ENCODE measurements around the gene SLC35G6.

The SLC35G6 gene

DNA sequence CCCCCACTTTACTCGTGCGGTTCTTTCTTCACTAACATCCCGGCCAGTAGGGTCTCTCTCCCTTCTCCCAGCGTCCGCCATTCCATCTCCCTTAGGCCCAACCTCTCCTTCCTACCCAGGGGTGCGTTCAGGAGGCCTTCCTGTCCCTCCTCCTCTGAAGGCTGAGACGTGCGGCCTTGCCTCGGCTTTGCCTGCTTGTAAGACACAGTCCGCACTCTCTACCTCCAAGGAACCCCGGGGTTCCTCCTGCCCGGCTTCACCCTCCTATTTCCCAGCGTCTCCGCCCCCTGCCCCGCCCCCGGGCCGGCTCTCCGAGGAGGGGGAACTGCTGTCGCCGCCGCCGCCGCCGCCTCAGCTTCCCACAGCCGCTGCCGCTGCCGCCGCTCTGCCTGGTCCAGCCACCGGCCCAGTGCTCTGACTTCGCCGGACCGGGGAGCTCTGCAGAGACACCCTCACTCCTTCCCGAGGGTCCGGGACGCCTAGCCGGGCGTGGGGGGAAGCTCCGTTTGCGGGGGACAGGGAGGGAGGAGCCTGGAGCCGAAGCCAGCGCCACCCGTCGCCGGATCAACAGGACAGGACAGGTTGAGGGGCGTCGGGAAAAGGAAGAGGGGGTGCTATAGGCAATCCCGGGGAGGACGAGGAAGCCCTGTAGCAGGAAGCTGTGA lies 43.2 kb upstream of the SLC35G6 start:
- TF ChIP-seq CTCF (IDR thresholded peaks at IDR 0.05; ENCODE audit: poor library complexity, severe bottlenecking) = no peak
- H3K4me3 ChIP-seq (ENCODE audit: severe bottlenecking) = peak overlapping the region; percentile 44
- peak; percentile 79 for DNase-seq (ENCODE audit: low spot score)

GRCh38 chr17:7438656-7439460 lies 42.4 kb upstream of the SLC35G6 start:
- Histone ChIP-seq H3K4me1 (ENCODE audit: insufficient read depth, poor library complexity, severe bottlenecking) (peaks cover 10% of the 10 kb centered on the region), H3K9me3 (ENCODE audit: severe bottlenecking) (no peaks in the 10 kb centered on the region), H3K27me3 (ENCODE audit: insufficient read depth, poor library complexity, severe bottlenecking) (no peaks in the 10 kb centered on the region), H3K36me3 (ENCODE audit: low read depth) (no peaks in the 10 kb centered on the region), H3K27ac (ENCODE audit: poor library complexity, severe bottlenecking) (peak overlapping the region; percentile 82), H3K4me3 (ENCODE audit: severe bottlenecking) (peak overlapping the region; percentile 44)
- TF ChIP-seq CTCF (IDR thresholded peaks at IDR 0.05; ENCODE audit: poor library complexity, severe bottlenecking) = no peak
- DNase-seq (ENCODE audit: low spot score) (no peak), ATAC-seq (ENCODE audit: low read depth) (no peak)

More for the DNA sequence above, 43.2 kb upstream of the SLC35G6 start:
- H3K27ac ChIP-seq (ENCODE audit: poor library complexity, severe bottlenecking) = peak overlapping the region; percentile 82
- peaks cover 5% of the 10 kb centered on the region for H3K4me1 ChIP-seq (ENCODE audit: insufficient read depth, poor library complexity, severe bottlenecking)
- no peaks in the 10 kb centered on the region for H3K27me3 ChIP-seq (ENCODE audit: insufficient read depth, poor library complexity, severe bottlenecking)
- H3K36me3 ChIP-seq (ENCODE audit: low read depth) = no peaks in the 10 kb centered on the region
- no peaks in the 10 kb centered on the region for H3K9me3 ChIP-seq (ENCODE audit: severe bottlenecking)
- peak; percentile 30 for ATAC-seq (ENCODE audit: low read depth)

DNA sequence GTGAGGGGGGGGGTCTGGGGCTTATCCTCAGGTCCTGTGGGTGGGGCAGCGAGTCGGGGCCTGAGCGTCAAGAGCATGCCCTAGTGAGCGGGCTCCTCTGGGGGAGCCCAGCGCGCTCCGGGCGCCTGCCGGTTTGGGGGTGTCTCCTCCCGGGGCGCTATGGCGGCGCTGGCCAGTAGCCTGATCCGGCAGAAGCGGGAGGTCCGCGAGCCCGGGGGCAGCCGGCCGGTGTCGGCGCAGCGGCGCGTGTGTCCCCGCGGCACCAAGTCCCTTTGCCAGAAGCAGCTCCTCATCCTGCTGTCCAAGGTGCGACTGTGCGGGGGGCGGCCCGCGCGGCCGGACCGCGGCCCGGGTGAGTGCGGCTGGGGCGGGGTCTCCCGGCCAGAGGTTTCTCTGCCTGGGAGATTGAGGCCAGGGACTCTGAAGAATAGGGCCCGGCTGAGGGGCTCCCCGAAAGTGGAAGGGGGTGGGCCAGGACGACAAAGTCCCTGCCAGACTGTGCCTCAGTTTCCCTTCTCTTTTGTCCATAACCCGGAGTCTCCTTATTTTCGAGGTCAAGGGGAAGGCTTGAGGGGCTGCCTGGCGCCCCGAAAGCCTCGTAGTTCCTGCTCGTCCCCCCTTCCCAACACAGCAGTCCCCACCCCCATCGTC lies 41.7 kb upstream of the SLC35G6 start, which contains the start of gene FGF11:
Gene FGF11 (plus strand): TSS at position 51 of the 651 bp plus-strand sequence. CDS start 109 bp downstream, at position 160.
- Histone ChIP-seq H3K36me3 (ENCODE audit: low read depth) (no peaks in the 10 kb centered on the region), H3K27ac (ENCODE audit: poor library complexity, severe bottlenecking) (peak within 1 kb of the TSS; percentile 82), H3K4me3 (ENCODE audit: severe bottlenecking) (peak within 1 kb of the TSS; percentile 44), H3K9me3 (ENCODE audit: severe bottlenecking) (no peaks in the 10 kb centered on the region), H3K4me1 (ENCODE audit: insufficient read depth, poor library complexity, severe bottlenecking) (peaks cover 17% of the 10 kb centered on the region), H3K27me3 (ENCODE audit: insufficient read depth, poor library complexity, severe bottlenecking) (no peaks in the 10 kb centered on the region)
- TF ChIP-seq CTCF (IDR thresholded peaks at IDR 0.05; ENCODE audit: poor library complexity, severe bottlenecking) = no peak
- DNase-seq (ENCODE audit: low spot score) = no peak
- no peak for ATAC-seq (ENCODE audit: low read depth)

DNA sequence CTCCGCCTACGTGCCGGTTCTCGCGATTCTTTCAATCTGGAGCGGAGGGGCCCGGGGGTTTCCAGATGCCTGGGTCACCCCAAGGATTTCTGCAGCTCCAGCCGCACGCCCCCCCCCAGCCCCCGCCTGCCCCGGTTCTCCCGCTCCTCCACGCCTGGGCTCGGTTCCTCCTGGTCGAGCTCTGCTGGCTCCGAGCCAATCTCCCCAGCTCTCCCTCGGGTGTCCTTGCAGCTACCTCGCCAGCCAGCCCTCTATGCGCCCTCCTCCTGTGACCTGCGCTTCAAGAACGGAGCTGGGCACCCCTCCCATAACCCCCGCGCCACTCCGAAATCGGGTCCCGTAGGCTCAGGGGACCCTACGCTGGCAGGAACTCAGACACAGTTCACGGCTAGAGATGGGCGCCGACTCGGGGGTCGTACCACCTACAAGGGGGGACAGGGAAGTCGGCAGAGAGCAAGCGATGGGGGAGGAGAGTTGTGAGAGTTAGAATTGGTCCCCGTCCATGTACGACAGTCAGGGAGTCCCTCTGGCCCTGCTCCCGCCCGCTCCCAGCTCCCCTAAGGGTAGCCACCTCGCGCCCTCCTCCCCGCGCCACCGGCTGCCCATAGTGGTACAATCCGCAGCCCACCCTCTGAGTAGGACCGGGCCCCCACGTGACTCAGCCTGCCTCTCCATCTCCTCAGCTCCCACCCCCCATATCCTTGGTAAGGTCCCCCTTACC lies 41.0 kb upstream of the SLC35G6 start:
- Histone ChIP-seq H3K27ac (ENCODE audit: poor library complexity, severe bottlenecking) (peak overlapping the region; percentile 82), H3K9me3 (ENCODE audit: severe bottlenecking) (no peaks in the 10 kb centered on the region), H3K27me3 (ENCODE audit: insufficient read depth, poor library complexity, severe bottlenecking) (no peaks in the 10 kb centered on the region), H3K36me3 (ENCODE audit: low read depth) (no peaks in the 10 kb centered on the region), H3K4me1 (ENCODE audit: insufficient read depth, poor library complexity, severe bottlenecking) (peaks cover 19% of the 10 kb centered on the region), H3K4me3 (ENCODE audit: severe bottlenecking) (peak overlapping the region; percentile 44)
- no peak for TF ChIP-seq CTCF (IDR thresholded peaks at IDR 0.05; ENCODE audit: poor library complexity, severe bottlenecking)
- DNase-seq (ENCODE audit: low spot score) (peak; percentile 79), ATAC-seq (ENCODE audit: low read depth) (no peak)
